Measurements from ENCODE around the gene EDN2. TPM values are rescaled to one million over a fixed set of nuclear protein-coding genes. Genes with fewer than 3 reads are reported as not detected.

Gene EDN2
- total RNA-seq, 1 experiment from 2014 or later, result 0.24 TPM

DNA sequence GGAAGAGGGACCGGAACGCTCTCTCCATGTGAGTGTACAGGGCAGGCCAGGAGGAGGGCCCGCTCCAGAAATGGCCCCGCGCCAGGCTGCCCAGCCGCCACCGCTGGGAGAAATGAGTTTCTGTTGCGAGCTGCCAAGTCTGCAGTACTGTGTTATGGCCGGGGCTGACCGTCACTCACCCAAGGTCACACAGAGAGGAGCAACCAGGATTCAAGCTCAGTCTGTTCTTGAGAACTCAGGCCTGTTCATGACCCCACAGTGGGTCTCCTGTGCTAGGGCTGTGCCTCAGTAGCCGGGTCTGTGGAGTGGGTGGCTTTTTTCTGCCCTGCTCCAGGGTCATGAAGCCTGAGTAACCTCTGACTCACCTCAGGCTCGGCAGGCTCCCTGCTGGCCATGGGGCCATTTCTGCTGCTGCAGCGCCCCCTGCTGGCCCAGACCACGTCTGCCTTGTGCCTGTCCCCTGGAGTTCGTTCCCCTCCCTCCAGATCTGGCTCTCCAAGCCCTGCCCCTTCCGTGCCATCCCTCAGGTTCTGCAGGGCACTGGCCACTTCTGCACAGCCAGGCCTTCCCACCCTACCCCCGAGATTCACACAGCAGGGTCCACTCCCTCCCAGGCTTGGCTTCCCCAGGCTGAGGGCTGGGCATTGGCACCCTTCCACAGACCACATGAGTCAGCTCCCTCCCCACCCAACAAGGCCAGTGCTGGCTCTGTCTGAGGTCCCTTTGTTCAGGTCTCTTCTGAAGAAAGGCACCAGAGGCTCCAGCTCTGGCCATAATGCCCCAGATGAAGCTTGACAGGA, 51.8 kb downstream of the EDN2 start:
- peaks cover 30 to 37% of the 10 kb centered on the region in 2 experiments for H3K4me1 Mint-ChIP-seq
- Histone ChIP-seq H3K79me2 (ENCODE audit: insufficient read depth, low read length) (no peaks in the 10 kb centered on the region), H3K4me1 (ENCODE audit: insufficient read depth, low read length) (no peaks in the 10 kb centered on the region), H3K56ac (ENCODE audit: insufficient read length, low read depth, low read length) (no peak overlapping the region), H3K4ac (ENCODE audit: low read depth, low read length) (no peak overlapping the region), H3K79me1 (ENCODE audit: insufficient read depth, low read depth, low read length, poor library complexity, severe bottlenecking) (no peaks in the 10 kb centered on the region), H3K27me3 (ENCODE audit: insufficient read depth, low read length) (no peaks in the 10 kb centered on the region), H4K8ac (replicated peaks; ENCODE audit: insufficient read length, low read depth, low read length) (no peak overlapping the region), H3K9ac (ENCODE audit: extremely low read depth, insufficient read length, low read length) (no peak overlapping the region), H3K14ac (ENCODE audit: insufficient read depth, low read length) (no peak overlapping the region), H3K27ac (ENCODE audit: insufficient read length, low read depth, low read length) (no peak overlapping the region), H3K23me2 (ENCODE audit: insufficient read length, low read depth, low read length, poor library complexity, severe bottlenecking) (no peaks in the 10 kb centered on the region), H2BK15ac (ENCODE audit: low read depth, low read length) (no peak overlapping the region), H3K23ac (ENCODE audit: insufficient read length, low read depth, low read length) (no peak overlapping the region), H4K5ac (ENCODE audit: insufficient read length, low read depth, low read length) (no peak overlapping the region), H3K9me3 (ENCODE audit: control insufficient read depth, low read depth, low read length) (no peaks in the 10 kb centered on the region), H4K20me1 (ENCODE audit: control insufficient read depth, insufficient read depth, insufficient read length) (no peaks in the 10 kb centered on the region), H2BK5ac (ENCODE audit: insufficient read length, low read length) (no peak overlapping the region), H2AK5ac (ENCODE audit: insufficient read length, low read length) (no peak overlapping the region), H4K91ac (ENCODE audit: insufficient read length, low read depth, low read length) (no peak overlapping the region), H2AFZ (ENCODE audit: low read length) (no peak overlapping the region), H3K4me2 (ENCODE audit: insufficient read depth, insufficient read length, low read length) (no peak overlapping the region), H3T11ph (ENCODE audit: low read length) (no peak overlapping the region), H2BK120ac (ENCODE audit: low read depth, low read length, poor library complexity, severe bottlenecking) (no peak overlapping the region), H3K18ac (ENCODE audit: insufficient read length, low read depth, low read length) (no peak overlapping the region), H2BK20ac (ENCODE audit: low read depth, low read length, poor library complexity, severe bottlenecking) (no peak overlapping the region), H2BK12ac (ENCODE audit: insufficient read length, low read depth, low read length) (no peak overlapping the region)
- TF ChIP-seq, protein P1, sequence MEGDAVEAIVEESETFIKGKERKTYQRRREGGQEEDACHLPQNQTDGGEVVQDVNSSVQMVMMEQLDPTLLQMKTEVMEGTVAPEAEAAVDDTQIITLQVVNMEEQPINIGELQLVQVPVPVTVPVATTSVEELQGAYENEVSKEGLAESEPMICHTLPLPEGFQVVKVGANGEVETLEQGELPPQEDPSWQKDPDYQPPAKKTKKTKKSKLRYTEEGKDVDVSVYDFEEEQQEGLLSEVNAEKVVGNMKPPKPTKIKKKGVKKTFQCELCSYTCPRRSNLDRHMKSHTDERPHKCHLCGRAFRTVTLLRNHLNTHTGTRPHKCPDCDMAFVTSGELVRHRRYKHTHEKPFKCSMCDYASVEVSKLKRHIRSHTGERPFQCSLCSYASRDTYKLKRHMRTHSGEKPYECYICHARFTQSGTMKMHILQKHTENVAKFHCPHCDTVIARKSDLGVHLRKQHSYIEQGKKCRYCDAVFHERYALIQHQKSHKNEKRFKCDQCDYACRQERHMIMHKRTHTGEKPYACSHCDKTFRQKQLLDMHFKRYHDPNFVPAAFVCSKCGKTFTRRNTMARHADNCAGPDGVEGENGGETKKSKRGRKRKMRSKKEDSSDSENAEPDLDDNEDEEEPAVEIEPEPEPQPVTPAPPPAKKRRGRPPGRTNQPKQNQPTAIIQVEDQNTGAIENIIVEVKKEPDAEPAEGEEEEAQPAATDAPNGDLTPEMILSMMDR (conservative IDR thresholded peaks at IDR 0.05), result peak; percentile 99
- no peak overlapping the region for H3K27ac Mint-ChIP-seq
- WGBS (ENCODE audit: extremely low coverage, insufficient read length, low lambda C conversion rate), result no CpG with 5 or more reads among the region's 17 CpGs
- no peaks in the 10 kb centered on the region for H3K36me3 Mint-ChIP-seq (ENCODE audit: insufficient read depth in 1 of 3, low read depth in 3 of 3)
- no peak overlapping the region for H3K4me3 Mint-ChIP-seq
- no peaks in the 10 kb centered on the region for H3K9me3 Mint-ChIP-seq
- peaks cover 27% of the 10 kb centered on the region for H3K27me3 Mint-ChIP-seq (ENCODE audit: low read depth)
- DNase-seq, result peak; percentile 93

Data from H9 (cell line).